HCT116 (cell line): Measurements from ENCODE around the gene MMP15. TPM values are rescaled to one million over a fixed set of nuclear protein-coding genes. Genes with fewer than 3 reads are reported as not detected.

Experiments
- ATAC-seq: fragments of 200-7000 bp; cut with Tn5 transposase; 2 replicates; pipeline ENCODE4 v1.9.1; 2020; ENCODE audit warnings: mild to moderate bottlenecking, moderate library complexity
- BruUV-seq: library from RNA; stranded (reverse); fragments of 400-500 nt; replicated peaks from 2 replicates; lab custom pipeline; 2021; lab: Mats Ljungman, UMichigan
- CTCF ChIA-PET: fragments of 300-600 bp; sonication (Branson Sonifier 250); formaldehyde crosslinking; loops from one replicate; lab custom pipeline; 2021; ENCODE audit warnings: antibody characterized with exemption; lab: Charles Lee
- POLR2A ChIA-PET: fragments of 300-600, 350-600 bp; sonication (Branson Sonifier 250); formaldehyde crosslinking; loops from one replicate; lab custom pipeline; 2021; ENCODE audit warnings: antibody characterized with exemption; lab: Charles Lee
- RAD21 ChIA-PET, 2 experiments: fragments of 300-600 bp; sonication (Branson Sonifier 250); formaldehyde crosslinking; loops; one replicate each; lab custom pipeline; 2023; ENCODE audit warnings: low total read pairs in 2 of 2; ENCODE audit not compliant: uncharacterized antibody in 2 of 2, unreplicated experiment in 2 of 2, low non-redundant PET in 1 of 2; lab: Charles Lee
- DNase-seq: peaks from one replicate; pipeline ENCODE4 v3.0.0-alpha.2; 2010; ENCODE audit warnings: low read depth, low spot score
- H2AFZ ChIP-seq: fragments of 200-600 bp; shearing (Covaris generic), sonication (generic); 2 replicates; pipeline ENCODE4 v1.6.1; 2017; ENCODE audit warnings: low read depth, mixed run types, mixed read lengths, antibody characterized with exemption, low read length; ENCODE audit not compliant: poor library complexity, severe bottlenecking
- H3K27ac ChIP-seq: 2 replicates; pipeline ENCODE4 v1.5.1; 2012; ENCODE audit warnings: low read depth, low read length
- H3K27me3 ChIP-seq: fragments of 200-600 bp; sonication (generic); 2 replicates; pipeline ENCODE4 v1.6.1; 2016; ENCODE audit warnings: mixed run types, low read length, mixed read lengths; ENCODE audit not compliant: insufficient read depth
- H3K36me3 ChIP-seq, 2 experiments: fragments of 200-500 bp in 1 of 2; fragments of 200-600 bp in 1 of 2; sonication (Bioruptor generic) in 1 of 2; sonication (generic) in 1 of 2; 2 replicates each; pipeline versions ENCODE4 v1.5.1 to v1.6.1; 2014 to 2016; ENCODE audit warnings: low read length in 2 of 2, inconsistent platforms in 1 of 2, mixed read lengths in 1 of 2, mixed run types in 1 of 2; ENCODE audit not compliant: insufficient read depth in 2 of 2, control insufficient read depth in 1 of 2
- H3K4me1 ChIP-seq, 2 experiments: fragments of 200-600 bp in 1 of 2; sonication (generic) in 1 of 2; 2 replicates each; pipeline versions ENCODE4 v1.5.1 to v1.6.1; 2012 to 2017; ENCODE audit warnings: low read length in 2 of 2, inconsistent platforms in 1 of 2, mild to moderate bottlenecking in 1 of 2, mixed read lengths in 1 of 2, mixed run types in 1 of 2, moderate library complexity in 1 of 2; ENCODE audit not compliant: insufficient read depth in 2 of 2, control insufficient read depth in 1 of 2
- H3K4me2 ChIP-seq: fragments of 200-600 bp; sonication (generic); 2 replicates; pipeline ENCODE4 v1.6.1; 2017; ENCODE audit warnings: mixed run types, low read length, mixed read lengths
- H3K4me3 ChIP-seq, 2 experiments: fragments of 200-600 bp in 1 of 2; sonication (generic) in 1 of 2; replicated peaks in 1 of 2; 2 replicates each; pipeline ENCODE4 v1.5.1; 2011 to 2016; ENCODE audit warnings: low read length in 2 of 2, control low read depth in 1 of 2, low read depth in 1 of 2, mild to moderate bottlenecking in 1 of 2, mixed read lengths in 1 of 2, mixed run types in 1 of 2
- H3K79me2 ChIP-seq: fragments of 200-600 bp; sonication (generic); 2 replicates; pipeline ENCODE4 v1.6.1; 2017; ENCODE audit warnings: mild to moderate bottlenecking, mixed run types, low read length, moderate library complexity, mixed read lengths; ENCODE audit not compliant: insufficient read depth
- H3K9ac ChIP-seq: fragments of 200-600 bp; sonication (generic); 2 replicates; pipeline ENCODE4 v1.6.1; 2016; ENCODE audit warnings: low read length, mixed read lengths
- H3K9me2 ChIP-seq: fragments of 200-600 bp; sonication (generic), shearing (Covaris generic); 2 replicates; pipeline ENCODE4 v1.6.1; 2017; ENCODE audit warnings: mixed run types, mild to moderate bottlenecking, moderate library complexity; ENCODE audit not compliant: insufficient read depth
- H3K9me3 ChIP-seq, 2 experiments: fragments of 200-500 bp in 1 of 2; fragments of 200-600 bp in 1 of 2; sonication (Bioruptor generic) in 1 of 2; sonication (generic) in 1 of 2; 2 replicates each; pipeline ENCODE4 v1.6.1; 2014 to 2017; ENCODE audit warnings: low read length in 2 of 2, mixed read lengths in 2 of 2, inconsistent platforms in 1 of 2, low read depth in 1 of 2, mild to moderate bottlenecking in 1 of 2, mixed run types in 1 of 2, moderate library complexity in 1 of 2; ENCODE audit not compliant: control insufficient read depth in 1 of 2, insufficient read depth in 1 of 2
- H4K20me1 ChIP-seq: fragments of 200-600 bp; sonication (generic), shearing (Covaris generic); 2 replicates; pipeline ENCODE4 v1.6.1; 2017; ENCODE audit warnings: mixed run types, mild to moderate bottlenecking, moderate library complexity; ENCODE audit not compliant: insufficient read depth
- CBX3 ChIP-seq: IDR thresholded peaks from 2 replicates; pipeline ENCODE4 v1.6.1; 2012; ENCODE audit warnings: low read depth
- EGR1 ChIP-seq: IDR thresholded peaks from 2 replicates; pipeline ENCODE4 v1.6.1; 2012; ENCODE audit warnings: low read depth
- ELF1 ChIP-seq: IDR thresholded peaks from 2 replicates; pipeline ENCODE4 v1.6.1; 2012; ENCODE audit warnings: low read depth, borderline replicate concordance
- EZH2 ChIP-seq: fragments of 200-600 bp; sonication (generic); IDR thresholded peaks from 2 replicates; pipeline ENCODE4 v1.6.1; 2017; ENCODE audit warnings: antibody characterized with exemption, mixed run types
- EZH2phosphoT487 ChIP-seq: fragments of 200-600 bp; IDR thresholded peaks from 2 replicates; pipeline ENCODE4 v1.6.1; 2018; ENCODE audit warnings: antibody characterized with exemption, borderline replicate concordance
- FOSL1 ChIP-seq: IDR thresholded peaks from 2 replicates; pipeline ENCODE4 v1.6.1; 2012; ENCODE audit warnings: low read depth
- MAX ChIP-seq: IDR thresholded peaks from 2 replicates; pipeline ENCODE4 v1.6.1; 2012
- POLR2A ChIP-seq: IDR thresholded peaks from 2 replicates; pipeline ENCODE4 v1.7.0; 2011; ENCODE audit warnings: borderline replicate concordance; ENCODE audit not compliant: insufficient read depth, insufficient read length; ENCODE audit errors: extremely low read depth
- POLR2AphosphoS5 ChIP-seq: IDR thresholded peaks from 2 replicates; pipeline ENCODE4 v1.6.1; 2011; ENCODE audit warnings: mild to moderate bottlenecking, low read depth, low read length, moderate library complexity
- SIN3A ChIP-seq: IDR thresholded peaks from 2 replicates; pipeline ENCODE4 v1.6.1; 2012; ENCODE audit warnings: low read depth
- SP1 ChIP-seq: IDR thresholded peaks from 2 replicates; pipeline ENCODE4 v1.6.1; 2012; ENCODE audit warnings: low read depth
- TCF7L2 ChIP-seq: IDR thresholded peaks from 2 replicates; pipeline ENCODE4 v1.7.0; 2011; ENCODE audit warnings: borderline replicate concordance, inconsistent platforms; ENCODE audit not compliant: insufficient read depth, insufficient read length; ENCODE audit errors: extremely low read depth
- intact Hi-C: fragments of 100-400 bp; cut with micrococcal nuclease; formaldehyde crosslinking; loops from 2 replicates; pipeline ENCODE4 v1.10.0; 2022
- total RNA-seq: library from RNA; stranded (reverse); gene quantifications from one replicate; pipeline ENCODE4 v1.2.1, GENCODE V29; 2021; ENCODE audit not compliant: unreplicated experiment
- TF ChIP-seq, protein P1 (sequence below): IDR thresholded peaks from 2 replicates; pipeline ENCODE4 v1.6.1; 2012
- TF ChIP-seq, protein P2 (sequence below), 3 experiments: fragments of 200-600 bp in 1 of 3; sonication (generic) in 1 of 3; IDR thresholded peaks in 2 of 3; conservative IDR thresholded peaks in 1 of 3; 2 replicates each; pipeline ENCODE4 v1.5.1; 2012 to 2017; ENCODE audit warnings: low read depth in 2 of 3, low read length in 2 of 3, antibody characterized with exemption in 1 of 3, borderline replicate concordance in 1 of 3, control low read depth in 1 of 3, mild to moderate bottlenecking in 1 of 3, mixed read lengths in 1 of 3, mixed run types in 1 of 3, moderate library complexity in 1 of 3; ENCODE audit not compliant: insufficient read depth in 1 of 3
- TF ChIP-seq, protein P3 (sequence below): IDR thresholded peaks from 2 replicates; pipeline ENCODE4 v1.6.1; 2011; ENCODE audit warnings: mild to moderate bottlenecking, low read length, moderate library complexity; ENCODE audit not compliant: insufficient replicate concordance; ENCODE audit errors: extremely low read depth

The MMP15 gene
- total RNA-seq, 1 experiment from 2014 or later, result 38.5 TPM

DNA sequence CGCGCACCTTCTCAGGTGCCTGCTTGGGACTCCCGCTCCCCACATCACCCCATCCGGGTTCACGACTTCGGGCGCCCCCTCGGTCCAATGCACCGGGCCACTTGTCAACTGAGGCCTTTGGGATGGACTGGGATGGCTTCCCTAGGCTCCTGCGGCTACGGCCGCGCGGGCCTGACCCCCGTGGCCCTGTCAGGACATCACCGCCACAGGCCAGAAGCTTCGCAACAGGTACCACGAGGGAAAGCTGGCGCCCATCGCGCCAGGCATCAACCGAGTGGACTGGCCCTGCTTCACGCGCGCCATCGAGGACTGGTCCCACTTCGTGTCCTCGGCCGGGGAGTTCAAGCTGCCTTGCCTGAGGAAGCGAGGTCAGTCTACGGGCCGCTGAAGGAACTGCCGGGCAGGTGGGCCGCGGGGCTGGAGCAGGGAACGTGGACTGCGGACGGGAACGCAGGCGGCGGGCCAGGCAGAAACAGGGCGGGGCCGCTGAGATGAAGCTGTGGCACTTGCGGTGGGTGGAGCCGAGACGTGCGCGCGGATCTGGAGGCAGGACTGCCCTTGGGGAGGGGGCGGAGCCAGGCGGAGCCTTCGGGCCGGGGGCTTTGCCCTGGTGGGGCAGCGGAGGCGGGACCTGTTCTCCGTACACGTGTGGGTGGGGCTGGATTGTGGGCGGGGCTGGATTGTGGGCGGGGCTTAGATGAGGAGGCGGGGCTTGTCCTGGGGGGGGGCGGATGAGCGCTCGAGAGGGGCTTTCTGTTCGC is 40.9 kb upstream of the MMP15 start:
- RAD21 ChIA-PET, result no interaction called here
- no peaks in the 10 kb centered on the region for H3K9me2 ChIP-seq
- CTCF ChIA-PET, result no interaction called here
- TF ChIP-seq, protein P1, sequence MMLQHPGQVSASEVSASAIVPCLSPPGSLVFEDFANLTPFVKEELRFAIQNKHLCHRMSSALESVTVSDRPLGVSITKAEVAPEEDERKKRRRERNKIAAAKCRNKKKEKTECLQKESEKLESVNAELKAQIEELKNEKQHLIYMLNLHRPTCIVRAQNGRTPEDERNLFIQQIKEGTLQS, result no peak
- no peak for TF ChIP-seq ELF1
- no peak for TF ChIP-seq EZH2
- no peak for TF ChIP-seq SIN3A
- no peak for TF ChIP-seq TCF7L2
- TF ChIP-seq POLR2A, result no peak
- TF ChIP-seq CBX3, result no peak
- TF ChIP-seq, protein P2, sequence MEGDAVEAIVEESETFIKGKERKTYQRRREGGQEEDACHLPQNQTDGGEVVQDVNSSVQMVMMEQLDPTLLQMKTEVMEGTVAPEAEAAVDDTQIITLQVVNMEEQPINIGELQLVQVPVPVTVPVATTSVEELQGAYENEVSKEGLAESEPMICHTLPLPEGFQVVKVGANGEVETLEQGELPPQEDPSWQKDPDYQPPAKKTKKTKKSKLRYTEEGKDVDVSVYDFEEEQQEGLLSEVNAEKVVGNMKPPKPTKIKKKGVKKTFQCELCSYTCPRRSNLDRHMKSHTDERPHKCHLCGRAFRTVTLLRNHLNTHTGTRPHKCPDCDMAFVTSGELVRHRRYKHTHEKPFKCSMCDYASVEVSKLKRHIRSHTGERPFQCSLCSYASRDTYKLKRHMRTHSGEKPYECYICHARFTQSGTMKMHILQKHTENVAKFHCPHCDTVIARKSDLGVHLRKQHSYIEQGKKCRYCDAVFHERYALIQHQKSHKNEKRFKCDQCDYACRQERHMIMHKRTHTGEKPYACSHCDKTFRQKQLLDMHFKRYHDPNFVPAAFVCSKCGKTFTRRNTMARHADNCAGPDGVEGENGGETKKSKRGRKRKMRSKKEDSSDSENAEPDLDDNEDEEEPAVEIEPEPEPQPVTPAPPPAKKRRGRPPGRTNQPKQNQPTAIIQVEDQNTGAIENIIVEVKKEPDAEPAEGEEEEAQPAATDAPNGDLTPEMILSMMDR (IDR thresholded peaks at IDR 0.05 in 2 of 3, conservative IDR thresholded peaks at IDR 0.05 in 1 of 3; ENCODE audit: borderline replicate concordance in 1 of 3, insufficient read depth in 1 of 3, low read depth in 2 of 3, low read length in 2 of 3), result no peak
- TF ChIP-seq EZH2phosphoT487, result no peak
- TF ChIP-seq, protein P3, sequence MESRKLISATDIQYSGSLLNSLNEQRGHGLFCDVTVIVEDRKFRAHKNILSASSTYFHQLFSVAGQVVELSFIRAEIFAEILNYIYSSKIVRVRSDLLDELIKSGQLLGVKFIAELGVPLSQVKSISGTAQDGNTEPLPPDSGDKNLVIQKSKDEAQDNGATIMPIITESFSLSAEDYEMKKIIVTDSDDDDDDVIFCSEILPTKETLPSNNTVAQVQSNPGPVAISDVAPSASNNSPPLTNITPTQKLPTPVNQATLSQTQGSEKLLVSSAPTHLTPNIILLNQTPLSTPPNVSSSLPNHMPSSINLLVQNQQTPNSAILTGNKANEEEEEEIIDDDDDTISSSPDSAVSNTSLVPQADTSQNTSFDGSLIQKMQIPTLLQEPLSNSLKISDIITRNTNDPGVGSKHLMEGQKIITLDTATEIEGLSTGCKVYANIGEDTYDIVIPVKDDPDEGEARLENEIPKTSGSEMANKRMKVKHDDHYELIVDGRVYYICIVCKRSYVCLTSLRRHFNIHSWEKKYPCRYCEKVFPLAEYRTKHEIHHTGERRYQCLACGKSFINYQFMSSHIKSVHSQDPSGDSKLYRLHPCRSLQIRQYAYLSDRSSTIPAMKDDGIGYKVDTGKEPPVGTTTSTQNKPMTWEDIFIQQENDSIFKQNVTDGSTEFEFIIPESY, result no peak
- TF ChIP-seq POLR2AphosphoS5, result no peak
- TF ChIP-seq MAX, result no peak
- no peak for TF ChIP-seq FOSL1
- no peak for TF ChIP-seq EGR1
- no peak for TF ChIP-seq SP1
- TF ChIP-seq, all 23 proteins: peak for 0
- Histone ChIP-seq H4K20me1 (no peaks in the 10 kb centered on the region), H3K9ac (no peak overlapping the region), H3K36me3 (no peaks in the 10 kb centered on the region), H3K4me1 (no peaks in the 10 kb centered on the region), H3K9me3 (no peaks in the 10 kb centered on the region), H2AFZ (no peak overlapping the region), H3K79me2 (no peaks in the 10 kb centered on the region), H3K27ac (no peak overlapping the region), H3K4me2 (no peak overlapping the region), H3K27me3 (no peaks in the 10 kb centered on the region), H3K4me3 (no peak overlapping the region)
- DNase-seq, result no peak
- intact Hi-C loops, result no loop called here
- BruUV-seq, result no TSS peak
- POLR2A ChIA-PET, result no interaction called here
- ATAC-seq, result peak; percentile 67
